HG03521 (cell line): ENCODE results near the gene BNC2.

ENCODE experiments used
- ATAC-seq: cut with Tn5 transposase; IDR thresholded peaks from one replicate; pipeline ENCODE4 v1.9.1; 2021; ENCODE audit warnings: mild to moderate bottlenecking, moderate library complexity; ENCODE audit not compliant: unreplicated experiment

Gene BNC2

GRCh38 chr9:16611983-16612382, 258.5 kb downstream of the BNC2 start:
- no peak for ATAC-seq

GRCh38 chr9:16611001-16611400, 259.5 kb downstream of the BNC2 start:
- ATAC-seq: no peak

GRCh38 chr9:16610538-16610937, 259.9 kb downstream of the BNC2 start:
- no peak for ATAC-seq

GRCh38 chr9:16608906-16609305, 261.6 kb downstream of the BNC2 start:
- no peak for ATAC-seq

- no peak for ATAC-seq
Measured at GRCh38 chr9:16602494-16602893, 268.0 kb downstream of the BNC2 start.

- ATAC-seq: no peak
Measured at GRCh38 chr9:16601991-16602390, 268.5 kb downstream of the BNC2 start.

- ATAC-seq: no peak
Measured at GRCh38 chr9:16598316-16598715, 272.2 kb downstream of the BNC2 start.

- ATAC-seq: no peak
Measured at GRCh38 chr9:16597136-16597535, 273.3 kb downstream of the BNC2 start.

- ATAC-seq: no peak
Measured at GRCh38 chr9:16595227-16595626, 275.2 kb downstream of the BNC2 start.

- no peak for ATAC-seq
Measured at GRCh38 chr9:16594787-16595186, 275.7 kb downstream of the BNC2 start.

- no peak for ATAC-seq
Measured at GRCh38 chr9:16593746-16594145, 276.7 kb downstream of the BNC2 start.

- no peak for ATAC-seq
Measured at GRCh38 chr9:16591092-16591491, 279.4 kb downstream of the BNC2 start.

GRCh38 chr9:16585591-16585990, 284.9 kb downstream of the BNC2 start:
- no peak for ATAC-seq

GRCh38 chr9:16579872-16580432, 290.5 kb downstream of the BNC2 start:
- ATAC-seq: no peak

GRCh38 chr9:16575986-16576245, 294.6 kb downstream of the BNC2 start:
- no peak for ATAC-seq

GRCh38 chr9:16575142-16575985, 295.1 kb downstream of the BNC2 start:
- no peak for ATAC-seq

- ATAC-seq: no peak
Measured at GRCh38 chr9:16572005-16572734, 298.3 kb downstream of the BNC2 start.

GRCh38 chr9:16571127-16571802, 299.2 kb downstream of the BNC2 start:
- ATAC-seq: no peak

- ATAC-seq: no peak
Measured at GRCh38 chr9:16563446-16563845, 307.0 kb downstream of the BNC2 start.

GRCh38 chr9:16561121-16561520, 309.3 kb downstream of the BNC2 start:
- no peak for ATAC-seq

GRCh38 chr9:16559418-16560188, 310.9 kb downstream of the BNC2 start:
- ATAC-seq: no peak
